ENCODE measurements around the gene CTNNA1. TPM values are rescaled to one million over a fixed set of nuclear protein-coding genes. Genes with fewer than 3 reads are reported as not detected.
"Not testable (repeated sequence)": the region's sequence is repeated elsewhere in the genome, so short reads cannot be mapped to it uniquely, and the experiment has no call there.

CTNNA1 gene
- total RNA-seq, 2 donors from 2014 or later: 266 to 322 TPM

- H3K9me3 ChIP-seq: no peaks in the 10 kb centered on the region
- no peak for TF ChIP-seq CTCF (IDR thresholded peaks at IDR 0.05)
- no peak for ATAC-seq (ENCODE audit: insufficient number of reproducible peaks, low FRiP score, low read depth)
- H3K4me1 ChIP-seq (ENCODE audit: control insufficient read depth in 1 of 2, low read depth in 2 of 2): peaks cover 9 to 63% of the 10 kb centered on the region in 2 donors
- H3K27me3 ChIP-seq (replicated peaks; ENCODE audit: insufficient read depth): no peaks in the 10 kb centered on the region
- no peak for DNase-seq (ENCODE audit: low spot score)
- H3K4me3 ChIP-seq: no peak overlapping the region
- no peak overlapping the region for H3K27ac ChIP-seq
- H3K36me3 ChIP-seq: no peaks in the 10 kb centered on the region
These were observed 17.8 kb downstream of the CTNNA1 start for GRCh38 chr5:138770977-138771376.

- no peak for TF ChIP-seq CTCF (IDR thresholded peaks at IDR 0.05)
- H3K36me3 ChIP-seq: no peaks in the 10 kb centered on the region
- H3K9me3 ChIP-seq: no peaks in the 10 kb centered on the region
- no peak overlapping the region for H3K4me3 ChIP-seq
- H3K4me1 ChIP-seq (ENCODE audit: control insufficient read depth in 1 of 2, low read depth in 2 of 2): peaks cover 9 to 46% of the 10 kb centered on the region in 2 donors
- no peak for ATAC-seq (ENCODE audit: insufficient number of reproducible peaks, low FRiP score, low read depth)
- no peaks in the 10 kb centered on the region for H3K27me3 ChIP-seq (replicated peaks; ENCODE audit: insufficient read depth)
- no peak for DNase-seq (ENCODE audit: low spot score)
- H3K27ac ChIP-seq: no peak overlapping the region
These were observed 19.9 kb downstream of the CTNNA1 start for GRCh38 chr5:138772986-138773594.

GRCh38 chr5:138773624-138774023 lies 20.4 kb downstream of the CTNNA1 start:
- DNase-seq (ENCODE audit: low spot score); ATAC-seq (ENCODE audit: insufficient number of reproducible peaks, low FRiP score, low read depth); H3K36me3 ChIP-seq; H3K27ac ChIP-seq; H3K27me3 ChIP-seq (replicated peaks; ENCODE audit: insufficient read depth); H3K4me3 ChIP-seq; H3K9me3 ChIP-seq: not testable (repeated sequence)
- H3K4me1 ChIP-seq (ENCODE audit: control insufficient read depth in 1 of 2, low read depth in 2 of 2): peaks cover 9 to 40% of the 10 kb centered on the region in 2 donors

- Histone ChIP-seq H3K27me3 (replicated peaks; ENCODE audit: insufficient read depth) (no peaks in the 10 kb centered on the region), H3K36me3 (no peaks in the 10 kb centered on the region), H3K4me1 (ENCODE audit: control insufficient read depth in 1 of 2, low read depth in 2 of 2) (peaks cover 15 to 41% of the 10 kb centered on the region in 2 donors), H3K4me3 (no peak overlapping the region), H3K9me3 (no peaks in the 10 kb centered on the region), H3K27ac (no peak overlapping the region)
- no peak for DNase-seq (ENCODE audit: low spot score)
- no peak for TF ChIP-seq CTCF (IDR thresholded peaks at IDR 0.05)
- no peak for ATAC-seq (ENCODE audit: insufficient number of reproducible peaks, low FRiP score, low read depth)
These were observed 21.8 kb downstream of the CTNNA1 start for GRCh38 chr5:138775034-138775433.

GRCh38 chr5:138778234-138778633 lies 25.0 kb downstream of the CTNNA1 start:
- no peaks in the 10 kb centered on the region for H3K27me3 ChIP-seq (replicated peaks; ENCODE audit: insufficient read depth)
- TF ChIP-seq CTCF (IDR thresholded peaks at IDR 0.05): no peak
- no peaks in the 10 kb centered on the region for H3K9me3 ChIP-seq
- DNase-seq (ENCODE audit: low spot score): no peak
- peaks cover 6 to 20% of the 10 kb centered on the region in 2 donors for H3K4me1 ChIP-seq (ENCODE audit: control insufficient read depth in 1 of 2, low read depth in 2 of 2)
- no peak overlapping the region for H3K4me3 ChIP-seq
- H3K27ac ChIP-seq: no peak overlapping the region
- no peak for ATAC-seq (ENCODE audit: insufficient number of reproducible peaks, low FRiP score, low read depth)
- peaks cover 3% of the 10 kb centered on the region for H3K36me3 ChIP-seq

GRCh38 chr5:138783976-138784375 lies 30.8 kb downstream of the CTNNA1 start:
- Histone ChIP-seq H3K27me3 (replicated peaks; ENCODE audit: insufficient read depth) (no peaks in the 10 kb centered on the region), H3K4me1 (ENCODE audit: control insufficient read depth in 1 of 2, low read depth in 2 of 2) (peaks cover 6 to 36% of the 10 kb centered on the region in 2 donors), H3K4me3 (no peak overlapping the region), H3K9me3 (no peaks in the 10 kb centered on the region), H3K27ac (no peak overlapping the region), H3K36me3 (peaks cover 3% of the 10 kb centered on the region)
- ATAC-seq (ENCODE audit: insufficient number of reproducible peaks, low FRiP score, low read depth) (no peak), DNase-seq (ENCODE audit: low spot score) (no peak)
- TF ChIP-seq CTCF (IDR thresholded peaks at IDR 0.05): no peak

All from thoracic aorta (tissue), 2 donors.